ENCODE measurements around the gene ABCC6.

DNA sequence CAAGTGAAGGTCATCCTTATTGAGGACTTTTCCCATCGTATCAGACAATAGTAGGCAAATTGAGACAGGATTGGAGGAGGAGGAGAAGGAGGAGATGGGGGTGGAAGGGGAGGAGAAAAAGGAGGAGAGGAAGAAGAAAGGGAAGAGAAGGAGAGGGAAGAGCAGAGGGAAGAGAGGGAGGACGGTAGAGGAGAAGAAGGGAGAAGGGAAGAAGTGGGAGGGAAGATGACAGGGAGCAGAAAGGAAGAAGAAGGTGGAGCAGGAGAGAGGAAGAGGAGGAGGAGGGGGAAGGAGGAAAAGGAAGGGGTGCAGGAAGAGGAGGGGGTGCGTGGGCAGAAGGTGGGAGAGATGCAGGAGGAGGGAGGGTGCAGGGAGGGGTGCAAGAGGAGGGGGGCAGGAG is 26.0 kb downstream of the ABCC6 start:
- TF ChIP-seq CTCF (IDR thresholded peaks at IDR 0.05; ENCODE audit: extremely low read depth in 1 of 2, insufficient read depth in 1 of 2, low read depth in 1 of 2, low read length in 2 of 2) (no peak), POLR2A (IDR thresholded peaks at IDR 0.05; ENCODE audit: low read depth, low read length) (no peak), POLR2AphosphoS5 (IDR thresholded peaks at IDR 0.05; ENCODE audit: insufficient read depth, low read depth, low read length) (no peak), EZH2 (IDR thresholded peaks at IDR 0.05; ENCODE audit: borderline replicate concordance, low read depth, low read length, severe bottlenecking) (no peak), JUN (IDR thresholded peaks at IDR 0.05; ENCODE audit: borderline replicate concordance, insufficient read depth, insufficient read length, low read depth) (no peak)
- TF ChIP-seq, protein P1, sequence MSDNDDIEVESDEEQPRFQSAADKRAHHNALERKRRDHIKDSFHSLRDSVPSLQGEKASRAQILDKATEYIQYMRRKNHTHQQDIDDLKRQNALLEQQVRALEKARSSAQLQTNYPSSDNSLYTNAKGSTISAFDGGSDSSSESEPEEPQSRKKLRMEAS (IDR thresholded peaks at IDR 0.05; ENCODE audit: insufficient read depth, insufficient read length) = no peak

Measured in endothelial cell of umbilical vein (primary cell).